Suprapubic skin (tissue), 4 donors: ENCODE results near the gene MYO9B.

Source experiments
- CTCF ChIP-seq, 2 donors: fragments of 200-600 bp in 1 of 2; fragments of 450-650 bp in 1 of 2; sonication (generic) in 1 of 2; IDR thresholded peaks; one replicate each; pipeline ENCODE4 v1.5.1; 2016 to 2019; ENCODE audit warnings: antibody characterized with exemption in 2 of 2, mild to moderate bottlenecking in 1 of 2, moderate library complexity in 1 of 2
- EP300 ChIP-seq: sonication (generic); formaldehyde crosslinking; IDR thresholded peaks from one replicate; pipeline ENCODE4 v1.6.1; 2017; ENCODE audit warnings: antibody characterized with exemption
- POLR2A ChIP-seq, 2 donors: fragments of 450-650 bp; IDR thresholded peaks; one replicate each; pipeline ENCODE4 v1.6.1; 2017; ENCODE audit warnings: antibody characterized with exemption in 2 of 2, mild to moderate bottlenecking in 2 of 2, moderate library complexity in 2 of 2
- POLR2AphosphoS5 ChIP-seq, 3 donors: sonication (generic); formaldehyde crosslinking; IDR thresholded peaks; one replicate each; pipeline ENCODE4 v1.6.1; 2017; ENCODE audit warnings: antibody characterized with exemption in 3 of 3

DNA sequence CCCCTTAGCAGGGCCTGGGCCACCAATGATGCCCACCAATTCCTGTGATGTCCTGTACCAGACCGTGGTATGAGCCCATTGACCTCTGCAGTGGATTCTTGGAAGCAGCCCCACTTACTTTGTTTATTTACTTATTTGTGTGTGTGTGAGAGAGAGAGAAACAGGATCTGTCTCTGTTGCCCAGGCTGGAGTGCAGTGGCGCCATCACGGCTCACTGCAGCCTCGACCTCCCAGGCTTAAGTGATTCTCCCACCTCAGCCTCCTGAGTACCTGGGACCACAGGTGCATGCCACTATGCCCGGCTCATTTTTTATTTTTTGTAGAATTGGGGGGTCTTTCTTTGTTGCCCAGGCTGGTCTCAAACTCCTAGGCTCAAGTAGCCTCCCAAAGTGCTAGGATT is 13.0 kb downstream of the MYO9B start:
- TF ChIP-seq POLR2A (IDR thresholded peaks at IDR 0.05) (no peak), POLR2AphosphoS5 (IDR thresholded peaks at IDR 0.05) (no peak), CTCF (IDR thresholded peaks at IDR 0.05) (no peak), EP300 (no peak)
